Loucy (cell line): ENCODE results near the gene FAM167B.

Experiments
- H2AFZ ChIP-seq: fragments of 200-600 bp; sonication (generic); 2 replicates; pipeline ENCODE4 v1.6.0; 2016; ENCODE audit warnings: antibody characterized with exemption, mild to moderate bottlenecking, low read length, moderate library complexity
- H3F3A ChIP-seq: fragments of 200-600 bp; 2 replicates; pipeline ENCODE4 v1.6.0; 2016; ENCODE audit warnings: antibody characterized with exemption, low read depth, mild to moderate bottlenecking
- H3K27me3 ChIP-seq: fragments of 200-600 bp; sonication (generic); 2 replicates; pipeline ENCODE4 v1.6.1; 2014; ENCODE audit warnings: low read length, mild to moderate bottlenecking; ENCODE audit not compliant: insufficient read depth, poor library complexity, severe bottlenecking
- H3K36me3 ChIP-seq: fragments of 200-600 bp; sonication (generic); 2 replicates; pipeline ENCODE4 v1.6.1; 2016; ENCODE audit warnings: low read length; ENCODE audit not compliant: insufficient read depth
- H3K4me1 ChIP-seq: fragments of 200-600 bp; sonication (generic); 2 replicates; pipeline ENCODE4 v1.5.1; 2014; ENCODE audit warnings: low read length, mild to moderate bottlenecking; ENCODE audit not compliant: insufficient read depth, poor library complexity, severe bottlenecking
- H3K4me2 ChIP-seq: fragments of 200-600 bp; sonication (generic); 2 replicates; pipeline ENCODE4 v1.6.0; 2014; ENCODE audit warnings: antibody characterized with exemption, low read length, low read depth, mild to moderate bottlenecking; ENCODE audit not compliant: poor library complexity, severe bottlenecking
- H3K4me3 ChIP-seq: fragments of 200-600 bp; sonication (generic); 2 replicates; pipeline ENCODE4 v1.5.1; 2014; ENCODE audit warnings: low read length, mild to moderate bottlenecking, mixed read lengths; ENCODE audit not compliant: poor library complexity, severe bottlenecking
- H3K79me2 ChIP-seq: fragments of 200-600 bp; sonication (generic); 2 replicates; pipeline ENCODE4 v1.6.1; 2014; ENCODE audit warnings: low read length; ENCODE audit not compliant: insufficient read depth
- H3K9ac ChIP-seq: fragments of 200-600 bp; sonication (generic); 2 replicates; pipeline ENCODE4 v1.6.0; 2014; ENCODE audit warnings: mild to moderate bottlenecking, low read depth, low read length, moderate library complexity; ENCODE audit not compliant: poor library complexity, severe bottlenecking
- H3K9me2 ChIP-seq: fragments of 200-600 bp; sonication (generic); replicated peaks from 2 replicates; pipeline ENCODE4 v1.6.1; 2016; ENCODE audit warnings: low read depth, low read length, mixed read lengths
- H3K9me3 ChIP-seq: fragments of 200-600 bp; sonication (generic); 2 replicates; pipeline ENCODE4 v1.6.1; 2014; ENCODE audit warnings: mild to moderate bottlenecking, antibody characterized with exemption, low read length, low read depth; ENCODE audit not compliant: insufficient read depth
- H4K20me1 ChIP-seq: fragments of 200-600 bp; sonication (generic); 2 replicates; pipeline ENCODE4 v1.6.0; 2014; ENCODE audit warnings: antibody characterized with exemption, low read length, mild to moderate bottlenecking; ENCODE audit not compliant: insufficient read depth, poor library complexity, severe bottlenecking
- CTCF ChIP-seq: fragments of 200-600 bp; sonication (generic); conservative IDR thresholded peaks from 2 replicates; pipeline ENCODE4 v1.5.1; 2014; ENCODE audit warnings: mild to moderate bottlenecking, antibody characterized with exemption, low read length
- EZH2phosphoT487 ChIP-seq: fragments of 200-600 bp; IDR thresholded peaks from 2 replicates; pipeline ENCODE4 v1.6.1; 2018; ENCODE audit warnings: antibody characterized with exemption, mild to moderate bottlenecking, moderate library complexity, borderline replicate concordance

FAM167B gene

GRCh38 chr1:32224285-32224684 is 22.7 kb upstream of the FAM167B start:
- Histone ChIP-seq H3K79me2 (peaks cover 22% of the 10 kb centered on the region), H3F3A (no peaks in the 10 kb centered on the region), H3K4me2 (peak overlapping the region; percentile 91), H3K36me3 (peaks cover 13% of the 10 kb centered on the region), H4K20me1 (no peaks in the 10 kb centered on the region), H3K9me2 (no peaks in the 10 kb centered on the region), H3K27me3 (no peaks in the 10 kb centered on the region), H3K9me3 (no peaks in the 10 kb centered on the region), H3K4me1 (peaks cover 27% of the 10 kb centered on the region), H3K4me3 (peak overlapping the region; percentile 90), H3K9ac (peak overlapping the region; percentile 85), H2AFZ (no peak overlapping the region)
- TF ChIP-seq CTCF (no peak), EZH2phosphoT487 (no peak)

DNA sequence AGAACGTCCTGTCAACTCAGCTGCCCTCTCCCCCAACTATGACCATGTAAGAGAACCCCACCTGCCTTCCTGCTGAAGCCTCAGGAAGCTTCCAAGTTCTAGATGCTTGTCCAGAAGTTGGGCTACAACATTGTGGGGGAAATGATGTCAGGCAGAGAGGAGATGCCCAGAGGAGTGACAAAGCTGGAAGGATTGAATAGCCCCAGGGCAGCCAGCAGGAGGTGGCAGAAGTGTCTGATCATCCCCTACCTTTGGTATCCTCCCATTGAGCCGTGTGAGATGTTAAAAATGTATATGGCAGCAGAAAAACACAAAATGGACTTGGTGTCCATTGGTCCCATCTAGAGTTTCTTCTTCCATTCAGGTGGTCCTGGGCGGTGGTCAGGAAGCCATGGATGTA is 18.3 kb upstream of the FAM167B start:
- Histone ChIP-seq H3K4me3 (no peak overlapping the region), H3K79me2 (peaks cover 6% of the 10 kb centered on the region; the same call in 1 of the 2 replicates), H3K27me3 (no peaks in the 10 kb centered on the region), H4K20me1 (no peaks in the 10 kb centered on the region), H3K4me1 (peaks cover 6% of the 10 kb centered on the region), H3K9me2 (no peaks in the 10 kb centered on the region), H3K4me2 (no peak overlapping the region), H3K36me3 (peaks cover 20% of the 10 kb centered on the region), H3K9ac (no peak overlapping the region), H2AFZ (no peak overlapping the region), H3F3A (no peaks in the 10 kb centered on the region), H3K9me3 (no peaks in the 10 kb centered on the region)
- TF ChIP-seq EZH2phosphoT487 (no peak), CTCF (no peak)

DNA sequence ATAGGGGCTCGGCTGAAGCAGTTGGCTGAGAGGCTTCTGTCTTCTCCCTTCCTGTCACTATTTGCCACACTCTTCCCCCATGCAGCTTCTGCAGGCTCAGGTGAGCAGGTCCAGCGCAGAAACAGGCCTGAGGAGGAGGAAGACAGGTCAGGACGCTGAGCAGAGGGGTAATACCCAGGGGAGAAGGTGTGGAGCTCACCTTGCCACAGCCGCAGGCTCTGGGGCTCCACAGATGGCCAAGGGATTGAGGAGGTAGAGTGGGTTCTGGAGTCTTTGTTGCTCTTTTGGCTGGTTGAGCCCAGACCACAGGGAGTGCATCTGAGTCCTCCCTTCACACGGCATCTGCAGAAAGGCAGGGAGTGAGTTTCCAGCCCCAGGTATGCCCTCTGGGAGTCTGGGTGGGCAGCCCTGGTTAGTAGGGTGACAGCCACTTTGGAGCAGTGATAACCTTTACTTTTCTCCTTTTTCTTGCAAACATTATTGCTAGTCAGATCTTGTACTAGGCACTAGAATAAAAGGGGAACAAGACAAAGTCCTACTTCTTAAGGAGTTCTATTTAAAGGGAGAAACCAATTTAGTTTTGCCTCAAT is 15.1 kb upstream of the FAM167B start:
- Histone ChIP-seq H3K27me3 (no peaks in the 10 kb centered on the region), H3K9me3 (no peaks in the 10 kb centered on the region), H3K36me3 (peaks cover 20% of the 10 kb centered on the region), H3K79me2 (no peaks in the 10 kb centered on the region), H3K4me2 (no peak overlapping the region), H3K9ac (no peak overlapping the region), H3K4me3 (no peak overlapping the region), H3F3A (no peaks in the 10 kb centered on the region), H3K9me2 (no peaks in the 10 kb centered on the region), H2AFZ (no peak overlapping the region), H4K20me1 (no peaks in the 10 kb centered on the region), H3K4me1 (no peaks in the 10 kb centered on the region)
- TF ChIP-seq CTCF (no peak), EZH2phosphoT487 (no peak)
